HPDE6-E6E7 (cell line): Measurements from ENCODE around the gene NAALAD2.

Experiments used
- DNase-seq: peaks from one replicate; pipeline ENCODE4 v3.0.0; 2011; ENCODE audit warnings: missing footprints; ENCODE audit errors: extremely low spot score

NAALAD2 gene

DNA sequence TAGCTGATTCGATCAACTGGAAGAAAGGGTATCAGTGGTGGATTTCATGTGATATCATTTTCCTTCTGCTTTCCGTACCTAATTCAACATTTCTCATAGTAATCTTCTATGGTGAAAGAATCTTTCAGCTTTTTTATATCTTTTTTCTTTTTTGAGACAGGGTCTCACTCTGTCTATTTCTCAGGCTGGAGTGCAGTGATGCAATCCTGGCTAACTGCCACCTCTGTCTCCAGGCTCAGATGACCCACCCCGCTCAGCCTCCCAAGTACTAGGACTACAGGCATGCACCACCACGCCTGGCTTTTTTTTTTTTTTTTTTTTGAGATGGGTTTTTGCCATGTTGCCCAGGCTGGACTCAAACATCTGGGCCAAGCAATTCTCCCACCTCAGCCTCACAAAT, 107.0 kb downstream of the NAALAD2 start:
- DNase-seq, result no peak
